ENCODE data around the gene PTPN4.

The PTPN4 gene

GRCh38 chr2:120028795-120029194 lies 269.1 kb downstream of the PTPN4 start:
- DNase-seq = no peak

- no peak for DNase-seq
Observed at GRCh38 chr2:120029672-120030640, 270.2 kb downstream of the PTPN4 start.

- no peak for DNase-seq
Observed at GRCh38 chr2:120032297-120032696, 272.6 kb downstream of the PTPN4 start.
